GM12878 (cell line): ENCODE measurements around the gene ERMARD. TPM values are rescaled to one million over a fixed set of nuclear protein-coding genes. Genes with fewer than 3 reads are reported as not detected.

ENCODE experiments used
- ASH2L ChIP-seq: fragments of 300-600, 200-600 bp; sonication (generic); IDR thresholded peaks from 2 replicates; pipeline ENCODE4 v1.6.1; 2017; ENCODE audit warnings: low read depth, mild to moderate bottlenecking, borderline replicate concordance
- ATF3 ChIP-seq: IDR thresholded peaks from 2 replicates; pipeline ENCODE4 v1.6.1; 2011; ENCODE audit warnings: low read depth, mild to moderate bottlenecking, low read length, moderate library complexity, borderline replicate concordance; ENCODE audit errors: extremely low read depth
- BCL3 ChIP-seq: IDR thresholded peaks from 2 replicates; pipeline ENCODE4 v1.6.1; 2011; ENCODE audit warnings: borderline replicate concordance, low read depth, mild to moderate bottlenecking, moderate library complexity, low read length; ENCODE audit not compliant: insufficient read depth, poor library complexity, severe bottlenecking
- CBFB ChIP-seq: IDR thresholded peaks from 2 replicates; pipeline ENCODE4 v1.6.1; 2016; ENCODE audit warnings: antibody characterized with exemption, low read depth
- CREB1 ChIP-seq: IDR thresholded peaks from 2 replicates; pipeline ENCODE4 v1.6.1; 2012; ENCODE audit warnings: low read depth, mild to moderate bottlenecking, inconsistent platforms
- E2F4 ChIP-seq: IDR thresholded peaks from 2 replicates; pipeline ENCODE4 v1.6.1; 2012; ENCODE audit warnings: low read depth, low read length, improper control_type of control experiment
- GATAD2B ChIP-seq: fragments of 450-650 bp; conservative IDR thresholded peaks from 2 replicates; pipeline ENCODE4 v1.6.1; 2017; ENCODE audit warnings: low read depth, mild to moderate bottlenecking, moderate library complexity
- IKZF1 ChIP-seq: fragments of 450-650 bp; conservative IDR thresholded peaks from 2 replicates; pipeline ENCODE4 v1.6.1; 2017; ENCODE audit warnings: antibody characterized with exemption, mild to moderate bottlenecking
- IRF3 ChIP-seq: fragments of 450-650 bp; IDR thresholded peaks from 2 replicates; pipeline ENCODE4 v1.6.1; 2014; ENCODE audit warnings: mild to moderate bottlenecking
- JUND ChIP-seq: IDR thresholded peaks from 2 replicates; pipeline ENCODE4 v1.6.1; 2012; ENCODE audit warnings: low read depth, mild to moderate bottlenecking, low read length, improper control_type of control experiment, moderate library complexity
- KLF5 ChIP-seq: fragments of 450-650 bp; IDR thresholded peaks from 2 replicates; pipeline ENCODE4 v1.6.1; 2014; ENCODE audit warnings: mild to moderate bottlenecking; ENCODE audit not compliant: partially characterized antibody
- MLLT1 ChIP-seq: fragments of 450-650 bp; IDR thresholded peaks from 2 replicates; pipeline ENCODE4 v1.6.1; 2016; ENCODE audit warnings: mild to moderate bottlenecking
- RAD21 ChIP-seq: IDR thresholded peaks from 2 replicates; pipeline ENCODE4 v1.6.1; 2011; ENCODE audit warnings: mild to moderate bottlenecking, low read depth, low read length, moderate library complexity; ENCODE audit not compliant: insufficient read depth
- REST ChIP-seq: IDR thresholded peaks from 2 replicates; pipeline ENCODE4 v1.6.1; 2012; ENCODE audit warnings: mild to moderate bottlenecking, low read depth, low read length
- SIN3A ChIP-seq: IDR thresholded peaks from 2 replicates; pipeline ENCODE4 v1.6.1; 2012; ENCODE audit warnings: low read depth, low read length, improper control_type of control experiment
- SREBF1 ChIP-seq: IDR thresholded peaks from 2 replicates; pipeline ENCODE4 v1.6.1; 2012; ENCODE audit warnings: mild to moderate bottlenecking, low read length
- USF1 ChIP-seq: IDR thresholded peaks from 2 replicates; pipeline ENCODE4 v1.6.1; 2011; ENCODE audit warnings: borderline replicate concordance, low read depth, mild to moderate bottlenecking, moderate library complexity, mixed read lengths, low read length; ENCODE audit not compliant: insufficient read depth; ENCODE audit errors: extremely low read length
- ZNF207 ChIP-seq: fragments of 450-650 bp; IDR thresholded peaks from 2 replicates; pipeline ENCODE4 v1.6.1; 2014; ENCODE audit warnings: antibody characterized with exemption, mild to moderate bottlenecking, borderline replicate concordance
- polyA plus RNA-seq, 11 experiments: library from polyadenylated mRNA; depleted of rRNA in 4 of 11; unstranded in 6 of 11; stranded (reverse) in 5 of 11; fragments of >200 nt; fragmentation: Nextera tagmentation in 4 of 11; fragmentation: Illumina TruSeq in 1 of 11; extraction: Ambion mirVana in 4 of 11; extraction: Trizol in 1 of 11; gene quantifications; 1 replicate in 1 of 11; 2 replicates in 10 of 11; pipeline versions ENCODE4 v1.2.1 to v1.2.3, GENCODE V29; 2011 to 2016; ENCODE audit warnings: inconsistent platforms in 2 of 11, missing spikeins in 2 of 11, low read depth in 1 of 11
- total RNA-seq, 4 experiments: library from RNA; depleted of rRNA in 3 of 4; stranded (reverse); fragments of >200 nt in 3 of 4; fragmentation: Illumina TruSeq in 1 of 4; extraction: Trizol in 1 of 4; gene quantifications; 2 replicates each; pipeline versions ENCODE4 v1.2.1 to v1.2.3, GENCODE V29; 2013 to 2021

Gene ERMARD
- total and polyA plus RNA-seq, 10 of the 15 experiments (the other 5 are each of a cell fraction or from before 2014, with no cell fraction given) = 24.4 to 63.3 (median 34.1) TPM

GRCh38 chr6:169701954-169702839 lies 49.2 kb upstream of the ERMARD start, which contains the start of the genes C6orf120 and WDR27 (continued):
- TF ChIP-seq BCL3 (no peak), CBFB (peak; percentile 94), GATAD2B (peak; percentile 69; the same call in 1 of the 2 replicates), SREBF1 (no peak), IRF3 (no peak), REST (no peak), IKZF1 (peak; percentile 55), E2F4 (no peak), ASH2L (no peak; the same call in 1 of the 2 replicates), RAD21 (no peak; the same call in 1 of the 2 replicates), CREB1 (peak; percentile 92), USF1 (no peak), ZNF207 (no peak; the same call in 1 of the 2 replicates), SIN3A (peak; percentile 95), KLF5 (peak; percentile 50), MLLT1 (peak; percentile 73), JUND (no peak), ATF3 (no peak)
